PC-9 (cell line): ENCODE results near the gene TANGO6. TPM values are rescaled to one million over a fixed set of nuclear protein-coding genes. Genes with fewer than 3 reads are reported as not detected.

Experiments used
- BruUV-seq: library from RNA; stranded (reverse); fragments of 400-500 nt; replicated peaks from 2 replicates; lab custom pipeline; 2021; lab: Mats Ljungman, UMichigan
- CTCF ChIA-PET: fragments of 300-600 bp; sonication (Branson Sonifier 250); formaldehyde crosslinking; loops from one replicate; lab custom pipeline; 2022; ENCODE audit warnings: antibody characterized with exemption; lab: Charles Lee
- POLR2A ChIA-PET: fragments of 300-600 bp; sonication (Branson Sonifier 250); formaldehyde crosslinking; loops from one replicate; lab custom pipeline; 2022; ENCODE audit warnings: antibody characterized with exemption; ENCODE audit not compliant: unreplicated experiment; lab: Charles Lee
- DNase-seq, 2 experiments: peaks; one replicate each; pipeline versions ENCODE4 v3.0.0 to v3.0.0-alpha.2; 2015 to 2022; ENCODE audit warnings: mixed read lengths in 1 of 2
- H2AFZ ChIP-seq: fragments of 200-600 bp; sonication (generic); 2 replicates; pipeline ENCODE4 v1.8.1; 2017; ENCODE audit warnings: antibody characterized with exemption
- H3F3A ChIP-seq: fragments of 200-600 bp; sonication (generic); 2 replicates; pipeline ENCODE4 v1.8.1; 2017; ENCODE audit warnings: antibody characterized with exemption, mild to moderate bottlenecking, low read depth; ENCODE audit not compliant: insufficient read depth
- H3K27ac ChIP-seq: fragments of 200-600 bp; sonication (generic); 2 replicates; pipeline ENCODE4 v1.6.1; 2016; ENCODE audit warnings: mixed run types
- H3K27me3 ChIP-seq: fragments of 200-600 bp; sonication (generic); 2 replicates; pipeline ENCODE4 v1.6.1; 2016; ENCODE audit warnings: low read depth, mixed run types; ENCODE audit not compliant: insufficient read depth
- H3K36me3 ChIP-seq: fragments of 200-600 bp; sonication (generic); 2 replicates; pipeline ENCODE4 v1.6.1; 2016; ENCODE audit warnings: low read depth, mixed run types
- H3K4me1 ChIP-seq: fragments of 200-600 bp; sonication (generic); replicated peaks from 2 replicates; pipeline ENCODE4 v1.6.1; 2016; ENCODE audit warnings: mixed run types; ENCODE audit not compliant: insufficient read depth
- H3K4me2 ChIP-seq: fragments of 200-600 bp; sonication (generic); 2 replicates; pipeline ENCODE4 v1.6.1; 2017; ENCODE audit warnings: mixed run types
- H3K4me3 ChIP-seq: fragments of 200-600 bp; sonication (generic); 2 replicates; pipeline ENCODE4 v1.6.1; 2016; ENCODE audit warnings: mixed run types
- H3K79me2 ChIP-seq: fragments of 200-600 bp; sonication (generic); 2 replicates; pipeline ENCODE4 v1.6.1; 2017; ENCODE audit warnings: low read depth, mixed run types
- H3K9me2 ChIP-seq: fragments of 200-600 bp; sonication (generic); 2 replicates; pipeline ENCODE4 v1.8.1; 2017; ENCODE audit warnings: mild to moderate bottlenecking; ENCODE audit not compliant: insufficient read depth
- H3K9me3 ChIP-seq: fragments of 200-600 bp; sonication (generic); 2 replicates; pipeline ENCODE4 v1.8.1; 2016; ENCODE audit warnings: low read depth; ENCODE audit not compliant: insufficient read depth
- H4K20me1 ChIP-seq: fragments of 200-600 bp; sonication (generic); 2 replicates; pipeline ENCODE4 v1.8.1; 2017; ENCODE audit not compliant: insufficient read depth
- CTCF ChIP-seq: fragments of 200-600 bp; sonication (generic); conservative IDR thresholded peaks from 2 replicates; pipeline ENCODE4 v1.6.1; 2017; ENCODE audit warnings: mixed run types, antibody characterized with exemption, mild to moderate bottlenecking, moderate library complexity
- EZH2 ChIP-seq: fragments of 200-600 bp; sonication (generic); IDR thresholded peaks from 2 replicates; pipeline ENCODE4 v1.8.0; 2017; ENCODE audit warnings: antibody characterized with exemption, low read depth
- intact Hi-C: fragments of 100-400 bp; cut with micrococcal nuclease; formaldehyde crosslinking; loops from one replicate; pipeline ENCODE4 v1.10.0; 2022; ENCODE audit not compliant: unreplicated experiment
- total RNA-seq: library from RNA; stranded (reverse); gene quantifications from 2 replicates; pipeline ENCODE4 v1.2.3, GENCODE V29; 2021

TANGO6 gene
- total RNA-seq, 1 experiment from 2014 or later: 5.8 TPM

GRCh38 chr16:68943961-68944360 lies 100.6 kb downstream of the TANGO6 start:
- H3K9me2 ChIP-seq: no peaks in the 10 kb centered on the region; the same call in 1 of the 2 replicates
- peaks cover 11% of the 10 kb centered on the region; the same call in 1 of the 2 replicates for H3F3A ChIP-seq
- no peaks in the 10 kb centered on the region for H4K20me1 ChIP-seq
- no peak overlapping the region for H3K27ac ChIP-seq
- peaks cover 9% of the 10 kb centered on the region; the same call in 1 of the 2 replicates for H3K36me3 ChIP-seq
- ChIA-PET CTCF (no interaction called here), POLR2A (no interaction called here)
- no peaks in the 10 kb centered on the region for H3K9me3 ChIP-seq
- DNase-seq: no peak
- H3K27me3 ChIP-seq: no peaks in the 10 kb centered on the region
- no peak overlapping the region for H3K4me3 ChIP-seq
- BruUV-seq: no TSS peak
- intact Hi-C loops: no loop called here
- no peaks in the 10 kb centered on the region for H3K4me1 ChIP-seq
- H2AFZ ChIP-seq: no peak overlapping the region
- TF ChIP-seq CTCF (no peak), EZH2 (no peak)
- H3K4me2 ChIP-seq: no peak overlapping the region
- no peaks in the 10 kb centered on the region for H3K79me2 ChIP-seq

GRCh38 chr16:68948230-68948910 lies 105.0 kb downstream of the TANGO6 start:
- no peaks in the 10 kb centered on the region for H3K27me3 ChIP-seq
- H3K9me2 ChIP-seq: no peaks in the 10 kb centered on the region
- no TSS peak for BruUV-seq
- no peaks in the 10 kb centered on the region for H3K79me2 ChIP-seq
- no peak overlapping the region for H3K4me2 ChIP-seq
- H2AFZ ChIP-seq: no peak overlapping the region
- H3K4me1 ChIP-seq: peaks cover 26% of the 10 kb centered on the region
- no peak overlapping the region for H3K4me3 ChIP-seq
- H3K27ac ChIP-seq: no peak overlapping the region
- CTCF ChIA-PET: no interaction called here
- peaks cover 9% of the 10 kb centered on the region; the same call in 1 of the 2 replicates for H3K36me3 ChIP-seq
- no peak for DNase-seq
- no peaks in the 10 kb centered on the region for H3K9me3 ChIP-seq
- H3F3A ChIP-seq: peaks cover 30% of the 10 kb centered on the region
- POLR2A ChIA-PET: no interaction called here
- TF ChIP-seq CTCF: no peak
- no peak for TF ChIP-seq EZH2
- intact Hi-C loops: no loop called here
- H4K20me1 ChIP-seq: no peaks in the 10 kb centered on the region

- POLR2A ChIA-PET: interaction anchor here (0.5 kb wide), 1 partner anchor 106 kb away, joined by 7 read pairs; no protein-coding TSS in a partner anchor
- peak in 1 of 2 experiments; percentile 84 for DNase-seq
- CTCF ChIA-PET: no interaction called here
- Histone ChIP-seq H3K4me2 (peak overlapping the region; percentile 14; the same call in 1 of the 2 replicates), H3F3A (peaks cover 34% of the 10 kb centered on the region), H3K27me3 (no peaks in the 10 kb centered on the region), H4K20me1 (no peaks in the 10 kb centered on the region), H3K4me3 (no peak overlapping the region), H3K4me1 (peaks cover 28% of the 10 kb centered on the region), H3K9me3 (no peaks in the 10 kb centered on the region), H3K36me3 (no peaks in the 10 kb centered on the region), H3K79me2 (no peaks in the 10 kb centered on the region), H3K9me2 (no peaks in the 10 kb centered on the region), H3K27ac (peak overlapping the region; percentile 45), H2AFZ (no peak overlapping the region)
- intact Hi-C loops: no loop called here
- no peak for TF ChIP-seq CTCF
- no peak for TF ChIP-seq EZH2
- BruUV-seq: no TSS peak
These were observed 108.9 kb downstream of the TANGO6 start for GRCh38 chr16:68951991-68952877.
